Ascending aorta (tissue), 2 donors: ENCODE measurements around the gene SRGN. TPM values are rescaled to one million over a fixed set of nuclear protein-coding genes. Genes with fewer than 3 reads are reported as not detected.

Experiments used
- DNase-seq, 2 donors: peaks; one replicate each; pipeline ENCODE4 v3.0.0-alpha.2; 2019; ENCODE audit warnings: low spot score in 2 of 2
- H3K27ac ChIP-seq, 2 donors: fragments of 200-600 bp; sonication (generic); one replicate each; pipeline ENCODE4 v1.5.1; 2016 to 2017; ENCODE audit warnings: mild to moderate bottlenecking in 1 of 2
- H3K27me3 ChIP-seq: fragments of 200-600 bp; sonication (generic); one replicate; pipeline ENCODE4 v1.5.1; 2017
- H3K36me3 ChIP-seq, 2 donors: fragments of 200-600 bp; sonication (generic); one replicate each; pipeline ENCODE4 v1.5.1; 2016
- H3K4me1 ChIP-seq, 2 donors: fragments of 200-600 bp; sonication (generic); one replicate each; pipeline ENCODE4 v1.5.1; 2016 to 2017; ENCODE audit warnings: mild to moderate bottlenecking in 1 of 2
- H3K4me3 ChIP-seq, 2 donors: fragments of 200-600 bp; sonication (generic); one replicate each; pipeline ENCODE4 v1.5.1; 2016 to 2017; ENCODE audit warnings: mild to moderate bottlenecking in 1 of 2
- H3K9me3 ChIP-seq, 2 donors: fragments of 200-600 bp; sonication (generic); one replicate each; pipeline ENCODE4 v1.5.1; 2016
- CTCF ChIP-seq, 3 experiments: fragments of 200-600 bp in 2 of 3; fragments of 450-650 bp in 1 of 3; sonication (generic) in 2 of 3; IDR thresholded peaks; one replicate each; pipeline ENCODE4 v1.5.1; 2016 to 2019; ENCODE audit warnings: antibody characterized with exemption in 3 of 3, mild to moderate bottlenecking in 1 of 3, moderate library complexity in 1 of 3
- intact Hi-C: fragments of 100-400 bp; cut with DNase I; formaldehyde crosslinking; loops from one replicate; pipeline ENCODE4 v1.15.1; 2023
- total RNA-seq: library from RNA; depleted of rRNA; stranded (reverse); fragments of >200 nt; gene quantifications from one replicate; pipeline ENCODE4 v1.1.0, GENCODE V29; 2016

SRGN gene
- total RNA-seq, 1 donor from 2014 or later: 155 TPM

GRCh38 chr10:69096045-69096444 lies 8.1 kb downstream of the SRGN start:
- no peaks in the 10 kb centered on the region for H3K27me3 ChIP-seq
- intact Hi-C loops: no loop called here
- no peak for TF ChIP-seq CTCF (IDR thresholded peaks at IDR 0.05)
- H3K36me3 ChIP-seq: peaks cover 10 to 11% of the 10 kb centered on the region in 2 donors
- no peak for DNase-seq
- H3K4me1 ChIP-seq: peaks cover 0 to 2% of the 10 kb centered on the region in 2 donors
- H3K4me3 ChIP-seq: no peak overlapping the region
- no peak overlapping the region for H3K27ac ChIP-seq
- H3K9me3 ChIP-seq: no peaks in the 10 kb centered on the region

- Histone ChIP-seq H3K9me3 (no peaks in the 10 kb centered on the region), H3K27ac (no peak overlapping the region), H3K36me3 (peaks cover 10 to 11% of the 10 kb centered on the region in 2 donors), H3K4me3 (no peak overlapping the region), H3K4me1 (no peaks in the 10 kb centered on the region), H3K27me3 (no peaks in the 10 kb centered on the region)
- TF ChIP-seq CTCF (IDR thresholded peaks at IDR 0.05): no peak
- no peak for DNase-seq
- intact Hi-C loops: no loop called here
Measured at GRCh38 chr10:69097729-69098128, 9.8 kb downstream of the SRGN start.

GRCh38 chr10:69100136-69100872 lies 12.4 kb downstream of the SRGN start:
- intact Hi-C loops: no loop called here
- Histone ChIP-seq H3K27me3 (no peaks in the 10 kb centered on the region), H3K36me3 (peaks cover 11 to 25% of the 10 kb centered on the region in 2 donors), H3K4me3 (no peak overlapping the region), H3K9me3 (no peaks in the 10 kb centered on the region), H3K4me1 (no peaks in the 10 kb centered on the region), H3K27ac (no peak overlapping the region)
- no peak for DNase-seq
- TF ChIP-seq CTCF (IDR thresholded peaks at IDR 0.05): no peak

GRCh38 chr10:69101451-69102095 lies 13.7 kb downstream of the SRGN start:
- H3K27me3 ChIP-seq: no peaks in the 10 kb centered on the region
- H3K4me1 ChIP-seq: no peaks in the 10 kb centered on the region
- intact Hi-C loops: no loop called here
- H3K9me3 ChIP-seq: no peaks in the 10 kb centered on the region
- no peak for DNase-seq
- peaks cover 11 to 27% of the 10 kb centered on the region in 2 donors for H3K36me3 ChIP-seq
- no peak overlapping the region for H3K4me3 ChIP-seq
- no peak for TF ChIP-seq CTCF (IDR thresholded peaks at IDR 0.05)
- H3K27ac ChIP-seq: no peak overlapping the region

- Histone ChIP-seq H3K27ac (no peak overlapping the region), H3K9me3 (no peaks in the 10 kb centered on the region), H3K4me1 (no peaks in the 10 kb centered on the region), H3K4me3 (no peak overlapping the region), H3K27me3 (no peaks in the 10 kb centered on the region), H3K36me3 (peaks cover 11 to 27% of the 10 kb centered on the region in 2 donors)
- TF ChIP-seq CTCF (IDR thresholded peaks at IDR 0.05): no peak
- intact Hi-C loops: no loop called here
- no peak for DNase-seq
Measured at GRCh38 chr10:69102440-69102839, 14.5 kb downstream of the SRGN start.
